Eye (tissue), 1 donor: Measurements from ENCODE around the gene ANGPTL2.
"Not testable (repeated sequence)": the region's sequence is repeated elsewhere in the genome, so short reads cannot be mapped to it uniquely, and the experiment has no call there.

Experiments
- DNase-seq: peaks from one replicate; pipeline ENCODE4 v3.0.0-alpha.2; 2015

Gene ANGPTL2, protein sequence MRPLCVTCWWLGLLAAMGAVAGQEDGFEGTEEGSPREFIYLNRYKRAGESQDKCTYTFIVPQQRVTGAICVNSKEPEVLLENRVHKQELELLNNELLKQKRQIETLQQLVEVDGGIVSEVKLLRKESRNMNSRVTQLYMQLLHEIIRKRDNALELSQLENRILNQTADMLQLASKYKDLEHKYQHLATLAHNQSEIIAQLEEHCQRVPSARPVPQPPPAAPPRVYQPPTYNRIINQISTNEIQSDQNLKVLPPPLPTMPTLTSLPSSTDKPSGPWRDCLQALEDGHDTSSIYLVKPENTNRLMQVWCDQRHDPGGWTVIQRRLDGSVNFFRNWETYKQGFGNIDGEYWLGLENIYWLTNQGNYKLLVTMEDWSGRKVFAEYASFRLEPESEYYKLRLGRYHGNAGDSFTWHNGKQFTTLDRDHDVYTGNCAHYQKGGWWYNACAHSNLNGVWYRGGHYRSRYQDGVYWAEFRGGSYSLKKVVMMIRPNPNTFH

DNA sequence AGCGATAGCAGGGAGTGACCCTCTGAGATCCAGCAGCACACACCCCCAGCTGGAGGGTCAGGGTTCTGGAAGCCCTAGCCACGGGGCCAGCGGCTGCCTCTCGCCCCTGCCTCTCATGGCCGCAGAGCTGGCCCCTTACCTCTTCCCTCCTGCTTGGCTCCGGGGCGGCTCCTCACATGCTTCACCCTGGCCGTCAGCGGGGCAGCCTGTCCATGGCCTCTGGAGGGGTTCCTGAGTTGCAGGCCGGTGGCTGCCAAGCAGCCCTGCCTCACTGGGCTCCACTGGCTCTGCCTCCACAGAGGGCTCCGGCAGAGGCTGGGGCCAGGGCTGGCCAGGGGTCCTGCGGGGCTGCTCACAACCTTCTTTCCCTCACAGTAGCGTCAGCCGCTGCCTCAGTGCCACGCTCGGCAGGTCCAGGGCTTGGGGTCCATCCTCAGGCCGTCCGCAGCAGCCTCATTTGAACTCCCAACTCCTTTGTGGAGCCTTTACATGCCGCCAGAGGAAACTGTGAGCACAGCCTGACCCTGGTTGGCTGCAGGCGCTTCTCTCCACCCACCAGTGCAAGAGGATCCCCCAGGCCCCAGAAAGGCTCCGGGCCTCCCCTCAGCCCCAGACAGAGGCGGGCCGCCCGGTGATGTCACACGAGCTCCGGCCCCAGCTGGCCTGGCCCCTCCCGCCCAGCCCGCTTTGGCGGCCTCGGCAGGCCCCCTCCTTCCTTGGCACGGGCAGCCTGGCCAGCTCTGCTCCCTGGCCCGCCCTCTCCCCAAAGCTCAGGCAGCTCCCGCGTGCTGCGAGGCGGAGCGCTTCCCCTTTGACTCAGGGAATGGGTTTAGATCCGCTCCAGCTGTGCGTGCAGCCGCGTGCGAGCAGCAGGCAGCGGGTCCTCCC is at the start of gene ANGPTL2:
ANGPTL2 (minus strand) TSS at position 460 of the 888 bp plus-strand sequence. CDS start 13,904 bp downstream, outside the sequence.
- peak; percentile 94 for DNase-seq

DNA sequence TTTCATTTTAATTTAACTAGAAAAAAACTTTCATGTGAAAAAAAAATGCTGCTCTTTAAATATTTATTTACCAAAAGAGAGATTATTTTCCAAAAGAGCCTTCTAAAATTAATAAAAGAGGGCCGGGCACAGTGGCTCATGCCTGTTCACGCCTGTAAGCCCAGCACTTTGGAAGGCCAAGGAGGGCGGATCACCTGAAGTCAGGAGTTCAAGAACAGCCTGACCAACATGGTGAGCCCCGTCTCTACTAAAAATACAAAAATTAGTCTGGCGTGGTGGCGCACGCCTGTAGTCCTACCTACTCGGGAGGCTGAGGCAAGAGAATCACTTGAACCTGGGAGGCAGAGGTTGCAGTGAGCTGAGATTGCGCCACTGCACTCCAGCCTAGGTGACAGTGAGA is 48.9 kb upstream of the ANGPTL2 start:
- DNase-seq, result not testable (repeated sequence)

DNA sequence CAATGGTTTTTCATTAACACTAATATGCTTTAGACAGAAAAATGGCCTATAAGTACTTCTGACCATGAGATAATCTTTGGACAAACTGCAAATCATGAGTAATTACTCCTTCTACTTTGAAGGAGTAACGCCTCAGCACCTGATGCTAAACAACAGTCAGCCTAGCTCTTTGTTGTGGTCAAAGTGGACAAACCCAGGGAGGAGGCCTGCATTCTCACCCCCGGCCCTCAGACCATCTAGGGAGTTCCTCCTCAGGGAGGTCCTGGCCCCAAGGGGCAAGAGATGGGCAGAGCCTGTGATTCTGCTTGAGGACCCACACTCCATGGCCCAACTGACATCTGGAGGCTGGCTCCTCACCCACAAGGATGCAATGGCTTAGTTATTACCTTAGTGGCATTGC is 48.2 kb upstream of the ANGPTL2 start:
- DNase-seq, result no peak

DNA sequence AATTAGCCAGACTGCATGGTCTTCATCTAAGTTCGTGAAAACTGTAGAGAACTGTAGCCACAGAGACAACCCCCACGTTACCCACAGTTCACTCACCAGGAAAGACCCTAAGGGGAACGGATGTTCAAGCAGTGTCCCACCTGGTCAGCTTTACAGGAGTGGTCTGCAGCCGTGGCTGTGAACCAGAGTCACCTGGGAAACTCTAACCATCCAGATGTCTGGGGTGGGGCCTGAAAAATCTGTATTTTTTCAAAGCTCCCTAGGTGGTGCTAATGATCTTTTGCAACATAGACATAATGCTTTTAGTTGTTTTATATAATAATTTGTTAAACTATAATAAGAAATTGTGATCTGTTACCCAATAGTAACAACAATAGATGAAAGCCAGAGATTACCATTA is 47.7 kb upstream of the ANGPTL2 start:
- DNase-seq, result no peak

DNA sequence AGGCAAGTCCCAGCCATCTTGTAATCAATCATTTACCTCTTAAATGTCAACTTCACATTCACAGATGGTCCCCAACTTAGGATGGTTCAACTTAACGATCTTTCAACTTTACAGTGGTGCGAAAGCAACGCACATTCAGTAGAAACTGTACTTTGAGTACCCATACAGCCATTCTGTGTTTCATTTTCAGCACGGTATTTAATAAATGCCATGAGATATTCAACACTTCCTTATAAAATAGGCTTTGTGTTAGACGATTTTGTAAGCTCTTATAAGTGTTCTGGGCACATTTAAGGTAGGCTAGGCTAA is 47.1 kb upstream of the ANGPTL2 start:
- no peak for DNase-seq

DNA sequence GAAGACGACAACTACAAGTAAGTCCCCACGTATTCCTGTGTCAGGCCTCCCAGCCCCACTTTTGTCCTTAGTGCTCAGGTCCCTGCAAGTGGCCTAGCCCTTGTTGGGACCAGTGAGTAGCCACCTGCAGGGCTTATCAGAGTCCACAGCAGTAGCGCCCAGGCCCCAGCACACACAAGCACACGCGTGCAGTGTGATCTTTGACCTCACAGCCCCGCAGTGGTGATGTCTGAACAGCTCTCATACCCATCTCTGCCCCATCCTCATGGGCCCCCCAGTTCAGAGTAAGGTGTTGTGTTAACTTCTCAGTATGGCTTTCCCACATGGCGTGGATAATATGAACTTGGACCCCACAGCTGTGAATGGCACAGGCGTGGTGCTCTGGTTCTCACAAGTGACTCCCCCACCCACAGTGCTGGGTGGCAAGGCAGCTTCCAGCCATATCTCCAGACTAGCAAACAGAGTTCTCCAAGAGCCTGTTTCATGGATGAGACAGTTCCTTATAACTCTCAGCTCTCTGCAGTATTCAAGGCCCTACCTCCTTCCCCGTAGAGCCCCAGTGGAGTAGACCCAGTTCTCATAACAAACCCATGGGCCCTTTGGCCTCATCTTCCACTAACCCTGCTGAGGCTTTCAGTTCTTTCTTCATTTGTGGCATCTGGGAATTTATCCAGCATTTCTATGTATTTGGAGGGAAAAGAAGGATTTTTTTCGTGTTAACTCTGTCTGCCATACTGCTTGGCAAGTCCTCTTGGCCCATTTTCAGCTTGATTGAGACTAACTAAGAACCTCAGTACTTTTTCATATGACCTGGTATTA is 46.5 kb upstream of the ANGPTL2 start:
- DNase-seq, result no peak

DNA sequence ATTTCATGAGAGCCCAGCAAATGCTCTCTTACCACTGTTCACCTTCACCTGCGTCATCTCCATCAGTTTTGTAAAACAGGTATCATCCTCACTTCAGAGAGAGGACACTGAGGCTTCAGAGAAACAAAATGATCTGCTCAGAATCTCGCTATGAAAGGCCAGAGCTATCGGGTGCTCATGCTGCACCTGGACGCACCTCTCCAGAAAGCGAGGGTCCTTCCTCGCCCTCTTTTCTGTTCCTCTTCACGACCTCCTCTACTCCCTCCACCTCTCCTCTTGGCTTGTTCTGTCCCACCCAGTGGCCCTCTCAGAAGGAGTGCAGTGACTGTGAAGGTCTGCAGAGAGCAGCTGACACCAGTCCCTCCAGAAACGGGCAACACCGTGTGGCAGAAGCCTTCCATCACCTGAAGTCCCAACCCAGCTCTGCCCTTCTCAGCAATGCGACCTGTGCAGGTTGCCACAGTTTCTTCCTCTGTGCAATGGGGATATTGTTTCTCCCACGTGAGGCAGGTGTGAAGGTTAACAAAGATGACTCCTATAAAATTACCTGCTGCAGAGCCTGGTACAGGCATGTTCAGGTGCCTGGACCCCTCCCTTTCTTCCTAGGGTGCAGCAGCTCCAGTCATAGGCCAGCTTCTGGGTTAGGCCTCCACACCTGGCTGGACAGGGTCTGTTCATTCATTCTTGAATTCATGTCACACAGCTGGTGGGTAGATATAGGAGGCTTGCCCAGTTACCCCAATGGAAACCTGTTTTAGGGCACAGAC is 45.3 kb upstream of the ANGPTL2 start:
- DNase-seq, result no peak

DNA sequence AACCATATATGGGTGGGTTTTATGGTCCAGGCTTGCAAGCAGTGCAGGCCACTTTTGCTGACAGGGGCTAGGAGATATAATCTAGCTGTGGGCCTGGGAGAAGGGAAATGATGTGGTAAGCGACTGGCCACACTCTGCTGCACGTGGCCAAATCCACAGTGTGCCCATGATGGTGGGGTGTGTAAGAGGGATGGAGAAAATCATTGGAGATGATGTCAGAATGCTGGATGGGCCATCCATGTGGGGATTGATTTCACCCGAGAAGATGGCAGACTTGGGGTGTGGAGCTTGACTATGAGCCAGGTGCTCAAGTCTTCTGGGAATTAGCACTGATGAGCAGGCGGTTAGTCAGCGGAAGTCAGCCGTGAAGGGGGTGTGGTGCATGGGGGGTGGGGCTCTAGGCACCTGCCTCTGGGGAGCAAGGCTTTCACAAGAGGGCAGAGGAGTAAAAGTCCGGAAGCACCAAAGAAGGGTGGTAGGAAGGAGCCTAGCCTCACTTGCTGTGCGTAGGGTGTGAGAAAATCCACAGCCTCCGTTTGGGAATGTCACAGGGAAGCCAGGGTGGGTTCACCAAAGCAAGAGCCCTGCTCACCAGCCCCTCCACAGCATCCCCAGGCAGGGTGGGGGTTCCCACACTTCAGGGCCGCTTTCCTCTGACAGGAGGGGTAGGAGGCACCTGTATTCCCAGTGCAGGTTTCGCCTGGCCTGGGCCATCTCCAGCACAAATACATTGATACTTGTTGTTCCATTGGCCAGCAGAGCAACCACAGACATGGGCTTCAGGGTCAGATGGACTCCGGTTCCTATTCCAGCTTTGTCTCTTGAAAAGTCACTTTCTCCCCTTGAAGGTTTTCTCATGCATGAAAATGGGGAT is 44.5 kb upstream of the ANGPTL2 start:
- DNase-seq, result no peak

DNA sequence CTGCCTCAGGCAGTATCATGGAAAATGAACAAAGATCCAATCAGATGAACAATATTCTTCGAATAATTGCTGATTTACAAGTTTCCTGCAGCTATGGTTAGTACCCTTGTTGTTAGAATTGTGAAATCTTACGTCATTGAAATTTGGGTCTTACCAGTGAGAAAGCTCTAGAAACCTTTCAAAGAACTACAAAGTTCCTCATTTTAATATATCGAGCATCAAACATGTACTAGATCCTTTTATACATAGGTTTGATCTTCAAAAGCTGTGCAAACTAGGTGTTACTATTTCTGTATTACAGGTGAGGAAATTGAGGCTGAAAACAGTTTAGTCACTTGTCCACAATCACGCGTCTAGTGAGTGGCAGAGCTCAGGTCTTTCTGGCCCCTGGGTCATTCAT is 43.7 kb upstream of the ANGPTL2 start:
- no peak for DNase-seq

DNA sequence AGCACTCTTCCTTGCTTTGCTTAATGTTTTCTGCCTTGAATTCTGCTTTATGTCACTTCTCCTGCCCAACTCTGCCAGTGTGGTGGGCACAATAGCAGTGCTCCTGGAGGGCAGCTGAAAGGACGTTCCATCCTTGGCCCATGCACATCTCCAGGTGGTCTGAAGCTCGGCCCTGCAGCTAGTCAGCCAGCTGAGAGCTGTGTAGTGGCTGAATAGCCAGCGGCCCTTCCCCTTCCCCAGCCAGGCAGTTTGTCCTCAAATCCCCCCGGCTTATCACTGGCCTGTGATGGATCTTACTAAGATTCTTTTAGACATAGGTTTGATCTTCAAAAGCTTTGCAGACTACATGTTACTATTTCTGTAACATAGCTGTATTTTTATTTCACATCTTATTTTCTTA is 42.7 kb upstream of the ANGPTL2 start:
- no peak for DNase-seq

DNA sequence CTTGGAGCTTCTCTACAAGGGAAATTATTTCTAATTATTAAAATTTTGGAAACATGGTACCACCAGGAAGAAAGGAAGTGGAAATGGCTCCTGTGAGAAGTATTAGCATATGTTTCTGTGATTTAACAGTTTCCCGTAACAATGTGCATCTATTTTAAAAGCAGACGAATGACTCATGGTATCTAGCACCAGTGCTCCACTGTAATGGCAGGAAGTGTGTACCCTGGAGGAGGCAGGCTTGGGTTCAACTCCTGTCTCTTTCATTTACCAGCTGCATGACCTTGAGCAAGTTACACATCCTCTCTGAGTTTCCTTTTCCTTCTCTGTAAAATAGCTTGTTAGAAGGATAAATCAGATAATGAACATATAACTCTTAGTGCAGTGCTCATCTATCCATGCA is 41.0 kb upstream of the ANGPTL2 start:
- no peak for DNase-seq

DNA sequence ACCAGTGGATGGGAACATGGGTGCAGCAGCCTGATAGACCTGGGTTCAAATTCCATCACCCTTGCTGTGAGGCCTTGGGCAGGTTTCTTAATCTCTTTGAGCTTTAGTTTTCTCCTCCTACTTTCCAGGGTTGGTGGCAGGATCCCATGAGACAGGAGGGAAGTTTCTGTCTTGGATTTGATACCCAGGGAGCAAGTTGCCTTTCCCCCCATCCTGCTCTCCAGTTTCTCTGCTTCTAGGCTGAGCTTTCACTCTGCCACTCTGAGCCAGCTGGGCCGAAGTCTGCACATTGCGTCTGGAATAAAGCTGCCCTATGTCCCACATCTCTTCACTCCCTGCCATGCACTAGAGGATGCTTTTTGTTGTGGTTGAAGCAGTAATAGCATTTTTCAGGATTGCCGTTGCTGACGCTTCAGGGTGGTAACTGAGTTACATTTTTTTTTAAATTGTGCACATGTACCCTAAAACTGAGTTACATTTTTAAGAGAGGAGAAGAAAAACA is 40.5 kb upstream of the ANGPTL2 start:
- DNase-seq, result no peak

DNA sequence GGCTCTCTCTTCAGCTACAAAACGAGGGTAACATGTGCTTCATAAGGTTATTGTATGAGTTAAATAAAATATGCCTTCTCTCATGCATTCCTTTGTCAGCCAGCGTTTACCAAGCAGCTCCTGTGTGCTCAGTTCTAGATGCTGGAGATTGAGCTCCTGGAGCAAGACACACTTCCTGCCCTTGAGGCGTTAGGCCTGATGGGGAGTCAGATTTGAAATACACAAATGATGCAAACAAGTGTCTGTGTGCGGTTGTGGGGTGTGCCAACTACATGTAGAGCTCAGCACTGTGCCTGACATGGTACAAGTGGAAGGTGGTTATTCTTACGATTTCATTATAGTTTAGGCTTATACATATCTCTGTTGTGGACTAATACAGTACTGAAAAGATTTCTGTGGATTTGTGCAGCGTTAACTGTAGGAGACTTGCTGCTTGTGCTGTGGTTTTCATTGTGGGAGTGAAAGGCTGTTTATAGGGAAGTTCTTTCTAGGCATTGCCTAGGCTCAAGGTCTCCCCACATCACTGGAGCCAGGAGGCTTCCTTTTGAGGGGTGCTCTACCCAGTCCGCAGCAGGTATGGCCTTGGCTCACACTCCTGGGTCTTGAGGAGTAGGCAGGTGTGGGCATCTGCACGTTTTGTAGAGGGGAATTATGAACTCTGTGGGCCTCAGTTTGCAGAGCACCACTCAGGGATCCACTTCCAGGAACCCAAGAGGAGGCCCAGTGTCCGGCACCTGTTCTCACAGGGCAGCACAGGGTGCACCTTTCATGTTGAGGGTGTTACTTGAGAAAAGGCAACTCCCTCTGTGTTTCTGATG is 39.8 kb upstream of the ANGPTL2 start:
- no peak for DNase-seq

DNA sequence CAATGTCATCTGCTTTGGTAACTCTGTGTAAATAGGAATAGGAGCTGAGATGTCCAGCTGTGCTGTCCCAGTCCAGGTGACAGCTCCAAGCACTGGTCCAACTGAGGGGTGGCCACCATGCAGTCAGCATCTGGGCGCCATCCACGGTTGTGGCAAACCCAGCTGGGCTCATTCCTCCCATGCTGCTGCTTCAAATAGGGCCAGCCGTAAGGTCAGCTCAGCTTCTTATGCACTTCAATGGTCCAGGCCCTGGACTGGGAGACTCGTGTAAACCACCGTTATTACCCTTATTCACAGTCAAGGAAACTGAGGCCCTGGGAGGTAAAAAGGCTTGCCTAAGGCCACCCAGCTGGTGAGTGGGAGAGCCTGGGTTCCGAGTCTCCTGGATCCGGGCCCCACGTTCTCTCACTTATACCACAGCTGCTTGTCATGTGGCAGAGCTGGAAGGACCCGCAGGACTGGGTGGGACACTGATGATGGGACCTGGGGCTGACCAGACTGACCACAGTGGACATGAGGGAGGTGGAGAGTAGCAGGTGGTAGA is 38.7 kb upstream of the ANGPTL2 start:
- DNase-seq, result no peak

DNA sequence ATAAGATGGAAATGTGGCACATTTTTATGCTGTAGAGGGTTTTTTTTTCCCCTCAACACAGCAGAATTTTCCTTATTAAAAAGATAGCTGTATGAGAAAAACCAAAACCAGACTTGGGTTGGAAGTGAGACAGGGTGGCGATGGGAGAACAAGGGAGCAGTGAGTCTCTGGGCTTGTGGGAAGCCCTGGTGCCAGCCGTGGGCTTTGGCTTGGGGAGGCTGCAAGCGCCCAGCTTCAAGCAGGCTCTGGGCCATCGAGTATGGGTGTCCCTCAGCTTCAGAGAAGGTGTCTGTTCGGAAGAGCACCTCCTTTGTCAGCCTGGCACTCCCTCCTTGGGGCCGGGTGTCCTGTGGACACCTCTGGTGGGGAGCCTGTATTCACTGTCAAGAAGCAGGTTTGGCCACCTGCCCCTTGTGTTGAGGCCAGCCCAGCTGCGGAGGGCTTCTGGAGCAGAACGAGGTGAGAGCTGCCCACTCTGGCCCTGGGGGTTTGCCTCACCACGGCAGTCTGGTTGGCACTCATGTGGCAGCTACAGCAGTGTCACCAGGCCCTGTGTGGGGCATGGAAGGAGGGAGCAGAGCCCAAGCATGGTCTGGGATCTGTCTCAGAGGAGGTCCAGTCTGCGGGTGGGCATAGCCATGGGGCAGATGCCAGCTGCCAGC is 37.6 kb upstream of the ANGPTL2 start:
- DNase-seq, result no peak

DNA sequence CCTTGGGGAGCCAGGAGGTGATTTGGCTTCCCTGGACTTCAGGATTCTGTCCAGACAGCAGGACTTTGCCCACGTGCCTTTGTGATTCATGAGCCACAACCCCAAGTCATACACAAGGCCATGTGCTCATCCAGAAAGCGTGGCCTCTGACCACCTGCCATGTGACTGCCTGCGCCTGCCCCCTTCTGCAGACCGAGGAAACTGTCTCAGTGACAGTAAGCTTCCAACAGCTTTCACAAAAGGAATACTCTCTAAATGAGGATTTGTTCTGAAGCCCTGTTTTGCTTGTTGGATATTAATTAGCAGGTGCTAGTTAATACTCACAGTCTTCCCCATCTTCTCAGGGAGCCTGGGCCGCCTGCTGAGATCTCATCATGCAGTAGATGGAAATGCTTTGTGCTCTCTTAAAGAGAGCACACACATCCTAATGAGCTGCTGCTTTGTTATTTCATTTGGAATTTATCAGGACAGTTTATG is 36.9 kb upstream of the ANGPTL2 start:
- peak; percentile 87 for DNase-seq

DNA sequence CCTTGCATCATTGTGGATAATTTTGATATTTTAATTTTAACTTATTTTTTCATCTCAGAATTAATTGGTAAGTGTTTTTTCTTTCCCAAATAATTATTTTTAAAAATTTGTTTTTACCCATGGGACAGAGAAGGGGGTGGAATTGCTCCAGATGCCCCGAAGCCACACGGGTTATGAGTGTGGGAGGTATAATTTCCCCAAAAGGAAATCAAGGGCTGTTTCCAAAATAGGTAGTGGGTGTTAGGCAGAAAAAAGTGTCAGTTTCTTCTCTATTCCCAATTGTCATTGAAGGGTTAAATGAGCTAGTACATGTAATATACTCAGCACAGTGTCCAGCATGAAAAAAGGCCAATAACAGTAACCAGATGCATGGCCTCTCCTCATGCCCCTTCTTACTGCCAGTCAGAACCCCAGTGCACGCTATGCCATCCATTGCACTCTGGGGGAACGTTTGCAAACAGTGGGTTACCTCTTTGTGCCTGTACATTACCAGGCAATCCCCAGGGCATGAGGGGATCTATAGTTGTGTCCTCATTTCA is 36.4 kb upstream of the ANGPTL2 start:
- DNase-seq, result no peak

DNA sequence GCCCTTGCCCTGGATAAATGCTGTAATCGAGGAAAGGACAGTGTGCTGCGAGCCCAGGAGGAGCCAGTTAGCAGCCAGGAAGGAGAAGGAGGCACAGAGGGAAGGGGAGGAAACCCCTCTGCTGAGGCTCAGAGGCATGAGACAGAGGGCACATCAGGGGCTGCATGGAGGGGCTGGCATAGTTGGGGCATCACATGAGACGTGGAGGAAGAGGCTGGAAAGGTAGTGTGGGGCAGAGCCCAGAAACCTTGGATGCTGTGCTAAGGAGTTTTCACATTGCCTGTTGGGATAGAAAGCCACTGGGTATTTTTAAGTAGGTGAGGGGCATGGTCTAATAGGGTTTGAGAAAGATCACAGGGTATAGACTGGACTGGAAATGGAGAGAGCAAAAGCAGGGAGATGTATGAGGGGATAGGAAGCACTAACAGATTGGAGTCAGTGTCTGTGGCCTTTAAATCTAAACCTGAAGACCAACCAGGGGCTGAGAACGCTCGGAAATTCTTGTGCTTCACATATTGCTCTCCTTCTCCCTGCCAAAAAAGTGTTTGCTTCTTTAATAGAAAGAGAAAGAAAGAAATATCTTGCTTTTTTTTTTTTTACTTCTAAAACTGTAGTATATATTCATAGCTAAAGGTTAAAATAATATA is 33.0 kb upstream of the ANGPTL2 start:
- DNase-seq, result no peak
